ENCODE data around the gene FNTB.

The FNTB gene

DNA sequence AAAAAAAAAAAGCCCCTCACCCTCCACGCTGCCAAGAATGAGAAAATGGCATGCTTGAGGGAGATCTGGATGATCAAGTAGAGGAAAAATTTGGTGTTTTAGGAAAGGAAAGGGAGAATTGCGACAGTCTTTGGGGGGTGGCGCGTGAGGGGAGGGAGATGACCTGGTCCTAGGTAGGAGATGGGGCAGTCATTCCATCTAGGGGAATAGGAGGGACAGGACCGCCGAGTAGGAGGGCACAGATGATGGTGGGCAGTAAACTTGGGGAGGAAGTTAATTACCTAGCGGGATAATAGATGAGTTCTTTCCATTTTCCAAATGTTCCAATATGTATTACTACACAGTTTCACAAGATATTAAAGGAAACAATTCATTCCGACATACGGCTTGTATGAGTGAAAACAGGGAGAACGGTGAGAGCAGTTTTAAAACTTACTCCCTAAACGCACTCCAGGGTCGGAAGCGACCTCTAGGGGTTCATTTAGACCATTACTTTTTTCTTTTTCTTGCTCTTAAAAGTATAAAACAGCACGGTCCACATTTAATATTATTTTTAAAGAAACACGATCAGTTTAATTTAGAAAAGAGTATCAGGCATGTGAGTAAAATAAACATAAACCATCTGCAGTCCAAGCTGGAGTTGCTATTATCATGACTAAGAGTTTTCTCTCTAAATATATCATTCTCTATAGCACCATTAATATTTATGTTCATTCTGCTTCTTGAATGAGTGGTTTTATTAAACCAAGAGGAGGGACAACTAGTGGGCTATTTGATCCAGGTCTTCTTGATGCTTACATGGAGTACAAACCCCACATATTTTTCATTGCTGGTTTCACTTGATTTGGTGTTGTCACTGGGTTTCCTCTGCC is 3.0 kb upstream of the FNTB start:
- DNase-seq (ENCODE audit: low read depth), result peak; percentile 32

- no peak for DNase-seq (ENCODE audit: low read depth)
Measured at GRCh38 chr14:64987438-64987767, 708 bp downstream of the FNTB start.

GRCh38 chr14:64990296-64990695 is 3.6 kb downstream of the FNTB start:
- DNase-seq (ENCODE audit: low read depth), result no peak

- no peak for DNase-seq (ENCODE audit: low read depth)
Measured at GRCh38 chr14:64990939-64991338, 4.2 kb downstream of the FNTB start.

DNA sequence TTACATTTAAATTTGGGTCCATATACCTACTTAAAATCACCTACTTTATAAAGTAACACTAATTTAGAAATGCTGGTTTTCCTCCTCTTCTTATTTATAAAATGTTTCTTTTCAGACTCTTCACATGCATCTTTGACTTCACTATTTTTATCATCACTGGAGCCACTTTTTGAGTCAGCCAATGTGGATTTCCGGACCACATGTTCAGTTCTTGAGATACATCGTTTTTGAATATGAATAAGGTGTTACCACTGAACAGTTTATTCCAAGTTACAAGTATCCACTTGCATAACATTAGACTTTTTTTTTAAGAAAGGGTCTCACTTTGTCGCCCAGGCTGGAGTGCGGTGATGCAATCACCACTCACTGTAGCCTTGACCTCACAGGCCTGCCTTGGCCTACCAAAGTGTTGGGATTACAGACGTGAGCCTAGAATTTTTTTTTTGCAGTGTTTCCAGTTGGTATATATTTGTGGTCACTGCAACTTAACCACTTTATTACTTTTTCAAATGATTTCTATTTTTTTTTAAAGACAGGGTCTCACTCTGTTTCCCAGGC is 5.7 kb downstream of the FNTB start:
- DNase-seq (ENCODE audit: low read depth), result no peak

GRCh38 chr14:64993266-64993930 is 6.7 kb downstream of the FNTB start:
- no peak for DNase-seq (ENCODE audit: low read depth)

DNA sequence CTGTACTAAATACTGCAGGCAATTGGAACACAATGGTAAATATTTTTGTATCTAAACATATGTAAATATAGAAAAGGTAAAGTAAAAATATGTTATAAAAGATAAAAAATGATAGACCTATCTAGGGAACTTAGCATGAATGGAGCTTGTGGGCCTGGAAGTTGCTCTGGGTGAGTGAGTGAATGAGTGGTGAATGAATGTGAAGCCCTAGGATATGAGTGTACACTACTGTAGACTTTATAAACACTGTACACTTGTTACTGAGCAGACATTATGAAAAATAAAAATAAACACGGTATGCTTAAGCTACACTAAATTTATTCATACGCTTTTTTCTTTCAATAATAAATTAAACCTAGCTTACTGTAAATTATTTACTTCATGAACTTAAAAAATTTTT is 7.8 kb downstream of the FNTB start:
- no peak for DNase-seq (ENCODE audit: low read depth)

DNA sequence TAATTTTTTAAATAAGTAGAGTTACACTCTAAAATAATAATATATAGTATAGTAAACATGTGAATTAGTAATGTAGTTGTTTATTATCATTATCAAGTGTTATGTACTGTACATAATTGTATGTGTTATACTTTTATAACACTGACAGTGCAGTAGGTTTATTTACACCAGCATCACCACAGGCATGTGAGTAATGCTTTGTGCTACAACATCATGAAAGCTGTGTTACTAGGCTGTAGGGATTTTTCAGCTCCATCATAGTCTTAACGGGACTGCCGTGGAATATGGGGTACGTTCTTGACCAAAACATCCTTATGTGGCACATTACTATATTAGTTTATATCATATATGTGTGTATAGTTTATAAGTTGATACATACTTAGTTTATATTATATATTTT is 8.6 kb downstream of the FNTB start:
- no peak for DNase-seq (ENCODE audit: low read depth)

- no peak for DNase-seq (ENCODE audit: low read depth)
Measured at GRCh38 chr14:64997108-64997794, 10.6 kb downstream of the FNTB start.

- no peak for DNase-seq (ENCODE audit: low read depth)
Measured at GRCh38 chr14:64998455-64998931, 11.8 kb downstream of the FNTB start.

GRCh38 chr14:65000898-65001591 is 14.3 kb downstream of the FNTB start:
- DNase-seq (ENCODE audit: low read depth), result no peak

DNA sequence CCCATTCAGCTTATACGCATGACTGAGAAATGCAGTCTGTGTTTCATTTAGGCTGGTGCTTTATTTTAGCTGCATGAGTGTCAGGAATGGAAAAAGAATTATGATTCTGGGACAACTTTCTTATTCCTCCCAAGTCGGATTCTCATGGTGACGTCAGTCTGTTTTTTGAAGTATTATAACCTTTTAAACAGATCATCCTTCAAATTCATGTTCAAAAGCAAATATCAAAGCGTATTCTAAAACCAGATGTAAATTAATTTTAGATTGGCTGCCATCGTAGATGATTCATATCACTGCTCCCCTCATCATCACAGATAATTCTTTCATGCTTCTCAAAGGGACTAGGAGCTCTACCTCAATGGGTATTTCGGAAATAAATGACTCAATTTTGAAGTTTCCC is 15.0 kb downstream of the FNTB start:
- no peak for DNase-seq (ENCODE audit: low read depth)

GRCh38 chr14:65002586-65003210 is 16.0 kb downstream of the FNTB start:
- DNase-seq (ENCODE audit: low read depth), result no peak

- no peak for DNase-seq (ENCODE audit: low read depth)
Measured at GRCh38 chr14:65003394-65003793, 16.7 kb downstream of the FNTB start.

- DNase-seq (ENCODE audit: low read depth), result no peak
Measured at GRCh38 chr14:65006261-65006721, 19.6 kb downstream of the FNTB start.

GRCh38 chr14:65007202-65007601 is 20.5 kb downstream of the FNTB start:
- no peak for DNase-seq (ENCODE audit: low read depth)

DNA sequence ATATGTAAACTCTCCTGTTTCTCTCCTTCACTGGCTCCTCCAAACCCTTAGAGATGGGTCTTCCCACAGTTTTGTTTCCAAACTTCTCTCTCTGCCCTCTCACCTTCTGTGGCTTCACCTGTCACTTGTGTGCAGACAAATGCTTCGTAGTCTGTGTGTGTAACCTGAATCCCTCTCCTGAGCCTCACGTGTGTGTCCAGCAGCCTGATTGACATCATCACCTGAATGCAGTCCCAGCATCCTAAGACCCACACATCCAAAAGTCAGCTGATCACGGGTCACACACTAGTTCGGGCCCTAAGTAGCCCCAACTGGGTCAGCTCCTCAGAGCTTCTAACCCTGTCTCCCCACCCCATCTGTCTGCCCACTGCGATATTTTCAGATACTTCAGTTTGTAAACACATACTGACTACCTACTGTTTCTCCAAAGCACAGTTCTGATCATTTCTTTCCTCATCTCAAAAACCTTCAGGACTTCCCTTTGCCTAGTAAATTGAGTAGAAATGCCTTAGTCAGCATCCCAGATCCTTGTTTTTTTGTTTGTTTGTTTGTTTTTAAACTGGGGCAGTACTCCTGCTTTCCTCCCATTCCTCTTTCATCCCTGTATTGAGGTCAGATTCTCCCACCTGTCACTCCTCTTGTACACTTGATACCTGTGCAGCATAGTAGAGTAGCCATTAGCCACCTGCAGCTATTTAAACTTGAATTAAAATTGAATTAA is 23.7 kb downstream of the FNTB start:
- DNase-seq (ENCODE audit: low read depth), result no peak

GRCh38 chr14:65011538-65011937 is 24.8 kb downstream of the FNTB start:
- no peak for DNase-seq (ENCODE audit: low read depth)

DNA sequence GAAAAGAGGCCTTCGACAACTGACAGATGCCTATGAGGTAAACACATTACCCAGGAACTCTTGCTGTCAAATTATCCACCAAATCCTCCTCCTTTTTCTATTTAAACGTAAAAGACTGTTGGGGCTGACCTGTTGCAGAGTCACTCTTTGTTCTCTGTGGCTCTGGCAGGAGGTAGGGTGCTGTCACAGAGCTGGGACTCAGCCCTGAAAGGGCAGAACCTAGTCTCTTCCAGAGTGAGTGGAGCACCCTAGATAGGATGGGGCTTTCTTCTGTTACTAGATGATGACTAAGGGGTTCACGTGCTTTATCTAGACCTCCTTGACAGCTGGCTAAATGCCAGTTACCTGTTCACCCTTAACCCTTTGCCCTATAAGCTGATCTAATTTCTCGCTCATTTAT is 25.7 kb downstream of the FNTB start:
- no peak for DNase-seq (ENCODE audit: low read depth)

DNA sequence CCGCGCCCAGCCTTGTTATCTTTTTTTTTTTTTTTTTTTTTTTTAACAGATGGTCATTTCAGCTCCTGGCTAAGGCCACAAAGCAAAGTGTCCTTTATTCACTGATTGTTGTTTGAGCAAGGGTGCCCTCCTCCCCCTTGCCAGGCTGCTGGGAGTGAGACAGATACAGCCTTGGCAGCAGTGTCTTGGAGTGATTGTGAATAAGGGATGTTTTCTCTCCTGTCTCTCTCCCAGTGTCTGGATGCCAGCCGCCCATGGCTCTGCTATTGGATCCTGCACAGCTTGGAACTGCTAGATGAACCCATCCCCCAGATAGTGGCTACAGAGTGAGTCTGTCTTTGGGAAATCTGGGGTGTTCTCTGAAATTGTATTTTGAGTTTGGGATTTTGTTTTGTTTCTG is 28.7 kb downstream of the FNTB start:
- no peak for DNase-seq (ENCODE audit: low read depth)

DNA sequence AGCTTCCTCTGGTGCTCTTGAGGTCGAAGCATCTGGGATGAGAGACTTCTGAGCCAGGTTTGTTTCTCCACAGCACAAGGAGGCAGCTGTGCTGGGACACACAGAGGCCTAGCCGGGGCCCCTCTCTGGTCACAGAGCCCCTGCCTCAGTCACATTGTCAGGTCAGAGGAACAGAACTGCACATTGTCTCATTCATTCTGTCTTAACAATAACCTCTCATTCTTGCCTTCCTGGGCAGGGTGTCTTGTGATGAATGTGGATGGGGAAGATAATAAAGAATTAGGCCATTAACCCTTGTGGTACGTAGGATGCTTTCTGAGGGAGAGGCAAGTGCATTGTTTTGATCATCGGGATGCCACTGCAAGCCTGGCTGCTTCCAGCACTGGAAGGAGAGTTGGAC is 29.8 kb downstream of the FNTB start:
- no peak for DNase-seq (ENCODE audit: low read depth)
